HEK293T (cell line): ENCODE measurements around the gene ARMH3.

ENCODE experiments used
- CTCF ChIA-PET: fragments of 350-600 bp; formaldehyde crosslinking; extraction: SDS; loops from one replicate; lab custom pipeline; 2021; ENCODE audit warnings: antibody characterized with exemption, inconsistent platforms; lab: Yijun Ruan, JAX
- POLR2A ChIA-PET: fragments of 350-600 bp; formaldehyde crosslinking; extraction: SDS; loops from one replicate; lab custom pipeline; 2020; ENCODE audit warnings: antibody characterized with exemption, inconsistent platforms; lab: Yijun Ruan, JAX
- DNase-seq: peaks from one replicate; pipeline ENCODE4 v3.0.0; 2012; ENCODE audit warnings: mixed read lengths; ENCODE audit errors: extremely low spot score
- ARNT ChIP-seq: fragments of 450-650 bp; IDR thresholded peaks from 2 replicates; pipeline ENCODE4 v1.6.1; 2017; ENCODE audit warnings: mild to moderate bottlenecking
- BHLHE40 ChIP-seq: fragments of 450-650 bp; IDR thresholded peaks from 2 replicates; pipeline ENCODE4 v1.6.1; 2016; ENCODE audit warnings: mild to moderate bottlenecking, moderate library complexity, borderline replicate concordance
- CTBP1 ChIP-seq: fragments of 450-650 bp; IDR thresholded peaks from 2 replicates; pipeline ENCODE4 v1.6.1; 2016; ENCODE audit warnings: borderline replicate concordance
- ELF4 ChIP-seq: fragments of 450-650 bp; IDR thresholded peaks from 2 replicates; pipeline ENCODE4 v1.6.1; 2017; ENCODE audit warnings: antibody characterized with exemption
- FOXA1 ChIP-seq: fragments of 450-650 bp; IDR thresholded peaks from 2 replicates; pipeline ENCODE4 v1.6.1; 2016; ENCODE audit warnings: mild to moderate bottlenecking
- FOXK2 ChIP-seq: fragments of 450-650 bp; IDR thresholded peaks from 2 replicates; pipeline ENCODE4 v1.6.1; 2016; ENCODE audit warnings: mild to moderate bottlenecking
- FOXM1 ChIP-seq: fragments of 450-650 bp; IDR thresholded peaks from 2 replicates; pipeline ENCODE4 v1.6.1; 2017; ENCODE audit warnings: mild to moderate bottlenecking, borderline replicate concordance
- HDGF ChIP-seq: fragments of 450-650 bp; IDR thresholded peaks from 2 replicates; pipeline ENCODE4 v1.6.1; 2017; ENCODE audit warnings: antibody characterized with exemption, borderline replicate concordance
- L3MBTL2 ChIP-seq: fragments of 450-650 bp; conservative IDR thresholded peaks from 2 replicates; pipeline ENCODE4 v1.6.1; 2016; ENCODE audit warnings: mild to moderate bottlenecking
- LEF1 ChIP-seq: fragments of 450-650 bp; IDR thresholded peaks from 2 replicates; pipeline ENCODE4 v1.6.1; 2017; ENCODE audit warnings: mild to moderate bottlenecking, borderline replicate concordance
- NFRKB ChIP-seq: fragments of 450-650 bp; IDR thresholded peaks from 2 replicates; pipeline ENCODE4 v1.6.1; 2016; ENCODE audit warnings: mild to moderate bottlenecking, moderate library complexity
- SP1 ChIP-seq: fragments of 450-650 bp; IDR thresholded peaks from 2 replicates; pipeline ENCODE4 v1.6.1; 2017
- SUZ12 ChIP-seq: fragments of 450-650 bp; IDR thresholded peaks from 2 replicates; pipeline ENCODE4 v1.6.1; 2016; ENCODE audit warnings: mild to moderate bottlenecking
- TARDBP ChIP-seq: fragments of 450-650 bp; IDR thresholded peaks from 2 replicates; pipeline ENCODE4 v1.6.1; 2016
- ZNF384 ChIP-seq: fragments of 450-650 bp; IDR thresholded peaks from 2 replicates; pipeline ENCODE4 v1.6.1; 2016
- TF ChIP-seq, protein P1 (sequence below): fragments of 450-650 bp; IDR thresholded peaks from 2 replicates; pipeline ENCODE4 v1.6.1; 2016

The ARMH3 gene

DNA sequence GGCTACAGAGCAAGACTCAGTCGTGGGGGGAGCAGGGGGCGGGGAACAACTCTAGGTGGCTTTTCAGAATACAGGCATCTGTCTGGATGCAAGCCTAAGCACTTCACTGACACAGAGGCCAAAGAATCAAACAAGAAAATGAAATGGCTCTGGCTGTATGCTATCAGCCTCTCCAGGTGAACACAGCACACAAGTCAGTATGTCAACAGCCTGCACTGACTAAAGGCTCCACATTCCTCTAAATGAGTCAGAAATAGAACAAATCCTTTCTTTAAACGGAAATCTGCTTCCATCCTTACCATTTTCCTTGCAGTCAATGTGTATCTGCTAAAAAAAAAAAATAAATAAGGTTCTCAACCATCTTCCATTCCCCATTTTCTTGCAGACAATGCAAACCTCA is 88.3 kb downstream of the ARMH3 start:
- TF ChIP-seq LEF1 (no peak), ZNF384 (no peak), FOXA1 (no peak), FOXM1 (no peak), TARDBP (no peak), ARNT (no peak)
- ChIA-PET POLR2A (no interaction called here), CTCF (no interaction called here)
- DNase-seq = no peak

DNA sequence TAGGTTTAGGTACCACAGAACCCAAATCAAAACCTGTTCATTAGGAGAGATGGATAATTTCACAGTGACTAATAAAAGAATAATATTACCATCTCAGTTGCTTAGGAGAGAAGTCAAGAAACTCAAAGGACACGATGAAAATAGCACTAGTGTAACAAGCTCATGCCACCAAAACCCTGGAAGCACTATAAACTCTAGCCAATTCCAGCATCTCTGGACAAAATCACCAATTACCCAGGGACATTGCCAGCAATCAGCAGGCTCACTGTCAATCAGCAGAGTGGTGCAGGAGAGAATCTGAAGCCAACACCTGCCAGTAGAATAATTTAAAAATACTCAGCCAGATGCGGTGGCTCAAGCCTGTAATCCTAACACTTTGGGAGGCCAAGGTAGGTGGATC is 88.9 kb downstream of the ARMH3 start:
- DNase-seq = no peak
- TF ChIP-seq SP1 = no peak
- no peak for TF ChIP-seq FOXM1
- TF ChIP-seq FOXK2 = no peak
- no peak for TF ChIP-seq TARDBP
- no peak for TF ChIP-seq FOXA1
- no peak for TF ChIP-seq HDGF
- no peak for TF ChIP-seq ZNF384
- TF ChIP-seq ARNT = no peak
- no peak for TF ChIP-seq ELF4
- TF ChIP-seq SUZ12 = no peak
- TF ChIP-seq CTBP1 = no peak
- TF ChIP-seq BHLHE40 = no peak
- ChIA-PET POLR2A (no interaction called here), CTCF (no interaction called here)

DNA sequence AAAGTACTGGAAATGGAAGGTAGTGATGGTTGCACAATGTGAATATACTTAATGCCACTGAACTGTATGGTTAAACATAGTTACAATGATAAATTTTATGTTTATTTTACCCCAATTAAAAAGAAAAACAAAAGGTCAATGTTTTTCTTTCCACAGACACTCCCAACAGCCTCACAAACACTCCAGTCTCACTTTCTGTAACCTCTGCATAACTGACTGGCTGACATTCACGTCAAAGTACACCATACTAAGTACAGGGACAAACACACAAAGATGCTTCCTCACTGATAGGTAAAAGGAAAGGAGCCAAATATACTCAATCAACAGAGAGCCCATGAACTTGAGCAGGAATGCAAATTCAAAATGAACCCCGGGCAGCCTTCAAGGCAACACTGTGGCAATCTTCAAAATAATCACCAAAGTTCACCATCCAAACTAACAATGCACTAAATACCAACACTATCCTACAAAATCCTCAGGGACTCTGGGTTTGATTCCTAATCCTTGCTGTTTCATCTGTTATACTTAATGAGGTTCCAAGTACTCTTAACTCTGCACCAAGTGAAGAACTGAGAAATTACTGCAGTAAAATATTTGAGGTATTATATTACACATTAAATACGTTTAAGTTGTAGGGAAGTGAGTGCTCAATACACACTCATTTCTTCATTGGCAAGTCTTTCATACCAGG is 90.8 kb downstream of the ARMH3 start:
- TF ChIP-seq ZNF384 (no peak), L3MBTL2 (no peak), HDGF (no peak), CTBP1 (no peak), FOXM1 (no peak), TARDBP (no peak), FOXA1 (no peak), NFRKB (no peak), ELF4 (no peak), LEF1 (no peak), SUZ12 (no peak), FOXK2 (no peak), ARNT (no peak), SP1 (no peak)
- TF ChIP-seq, protein P1, sequence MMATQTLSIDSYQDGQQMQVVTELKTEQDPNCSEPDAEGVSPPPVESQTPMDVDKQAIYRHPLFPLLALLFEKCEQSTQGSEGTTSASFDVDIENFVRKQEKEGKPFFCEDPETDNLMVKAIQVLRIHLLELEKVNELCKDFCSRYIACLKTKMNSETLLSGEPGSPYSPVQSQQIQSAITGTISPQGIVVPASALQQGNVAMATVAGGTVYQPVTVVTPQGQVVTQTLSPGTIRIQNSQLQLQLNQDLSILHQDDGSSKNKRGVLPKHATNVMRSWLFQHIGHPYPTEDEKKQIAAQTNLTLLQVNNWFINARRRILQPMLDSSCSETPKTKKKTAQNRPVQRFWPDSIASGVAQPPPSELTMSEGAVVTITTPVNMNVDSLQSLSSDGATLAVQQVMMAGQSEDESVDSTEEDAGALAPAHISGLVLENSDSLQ = no peak
- DNase-seq = no peak
- POLR2A ChIA-PET = no interaction called here
- CTCF ChIA-PET = no interaction called here

DNA sequence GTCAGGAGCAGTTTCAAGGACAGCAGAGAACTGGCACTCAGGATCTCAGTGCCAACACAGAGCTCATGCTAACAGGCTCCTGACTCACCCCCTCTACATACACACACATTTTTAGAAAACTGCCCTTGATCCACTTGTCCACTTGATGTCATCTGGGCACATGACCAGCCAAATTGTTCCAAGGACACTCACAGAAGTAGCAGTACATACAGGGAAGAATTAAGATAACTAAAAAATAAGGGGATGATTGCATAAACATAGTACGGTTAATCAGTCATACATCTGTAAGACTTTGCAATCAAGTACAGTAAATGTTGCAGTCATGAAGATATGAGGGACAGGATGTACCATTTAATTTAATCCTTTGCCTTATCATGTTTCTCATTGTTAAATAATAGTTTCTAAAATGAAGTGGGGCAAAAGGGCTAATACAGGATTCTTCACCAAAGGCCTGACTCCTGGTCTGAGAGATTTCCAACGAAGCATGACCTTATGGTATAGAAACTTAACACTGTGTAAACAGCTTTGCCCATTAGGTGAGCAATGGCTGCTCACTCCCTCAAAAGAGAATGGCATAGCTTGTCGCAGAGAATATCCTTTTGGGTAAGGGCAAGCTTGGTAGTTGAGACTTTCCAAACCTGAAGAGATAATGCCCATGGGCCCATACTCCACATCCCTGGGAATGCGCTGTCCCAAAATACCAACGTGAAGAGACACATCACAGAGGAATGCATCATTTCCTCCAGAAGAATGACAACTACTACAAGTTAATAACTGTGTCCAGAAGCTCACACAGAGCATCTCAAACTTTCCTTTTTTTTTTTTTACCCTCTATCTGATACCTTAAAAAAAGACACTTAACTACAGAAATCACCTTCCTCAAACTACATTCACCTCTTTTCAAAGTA is 94.1 kb downstream of the ARMH3 start:
- POLR2A ChIA-PET = interaction anchor here (0.8 kb wide), 1 partner anchor 10 kb away, joined by 3 read pairs; no protein-coding TSS in a partner anchor
- no peak for DNase-seq
- CTCF ChIA-PET = interaction anchor here (0.9 kb wide), 1 partner anchor 72 kb away, joined by 4 read pairs; no protein-coding TSS in a partner anchor
- no peak for TF ChIP-seq BHLHE40

DNA sequence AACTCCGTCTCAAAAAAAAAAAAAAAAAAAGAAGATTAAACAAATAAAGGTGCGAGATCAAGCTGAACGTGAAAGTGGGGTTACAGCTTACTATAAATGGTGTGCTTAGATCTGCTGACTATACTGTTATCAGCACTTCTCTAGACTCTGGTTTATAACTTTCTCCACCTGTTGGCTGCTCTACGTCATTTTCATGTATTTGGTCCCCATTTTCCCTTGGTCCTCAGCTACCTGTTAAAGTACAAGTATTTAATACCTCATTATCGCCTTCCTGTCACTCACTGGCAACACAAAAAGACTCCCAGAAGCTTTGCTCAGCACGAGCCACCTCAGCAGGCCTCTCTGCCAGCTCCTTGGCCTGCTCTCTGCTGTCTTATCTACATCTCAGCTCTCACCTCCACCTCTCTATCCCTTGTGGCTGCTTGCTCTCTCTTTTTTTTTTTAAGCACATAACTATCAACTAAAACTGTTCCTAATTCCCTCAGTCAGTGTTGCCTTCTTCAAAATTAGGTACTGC is 95.0 kb downstream of the ARMH3 start:
- no peak for DNase-seq
- no peak for TF ChIP-seq CTBP1
- no peak for TF ChIP-seq FOXM1
- TF ChIP-seq ZNF384 = no peak
- TF ChIP-seq TARDBP = no peak
- ChIA-PET CTCF (no interaction called here), POLR2A (no interaction called here)

DNA sequence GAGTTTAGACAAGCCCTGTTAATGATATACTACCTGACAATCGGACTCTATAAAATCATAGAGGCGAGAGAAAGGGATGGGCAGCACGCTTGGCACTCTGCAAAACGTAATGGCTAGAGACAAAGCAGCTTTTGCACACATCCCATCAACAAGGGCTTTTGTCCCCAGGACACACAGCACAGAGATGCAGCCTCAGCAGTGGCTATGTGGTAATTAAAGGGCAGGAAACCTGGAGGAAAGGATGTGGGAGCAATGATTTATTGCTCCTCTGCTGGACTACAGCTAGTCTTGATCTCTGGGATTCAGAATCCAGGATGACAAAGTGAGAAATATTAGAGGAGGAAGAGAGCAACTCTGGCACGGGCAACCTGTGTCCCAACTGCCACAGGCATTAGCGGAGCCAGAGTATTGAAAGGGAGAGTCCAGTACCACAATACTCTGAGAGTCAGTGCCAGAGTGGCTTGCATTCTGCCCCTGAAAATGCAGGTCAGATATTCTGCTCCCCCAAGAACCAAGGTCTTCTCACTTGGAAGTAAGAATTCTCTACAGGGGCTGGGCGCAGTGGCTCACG is 96.5 kb downstream of the ARMH3 start:
- TF ChIP-seq FOXK2 (no peak), ELF4 (no peak), SUZ12 (no peak), HDGF (no peak), BHLHE40 (no peak), FOXM1 (no peak), ARNT (no peak), FOXA1 (no peak), L3MBTL2 (no peak)
- no peak for DNase-seq
- ChIA-PET POLR2A (no interaction called here), CTCF (no interaction called here)

DNA sequence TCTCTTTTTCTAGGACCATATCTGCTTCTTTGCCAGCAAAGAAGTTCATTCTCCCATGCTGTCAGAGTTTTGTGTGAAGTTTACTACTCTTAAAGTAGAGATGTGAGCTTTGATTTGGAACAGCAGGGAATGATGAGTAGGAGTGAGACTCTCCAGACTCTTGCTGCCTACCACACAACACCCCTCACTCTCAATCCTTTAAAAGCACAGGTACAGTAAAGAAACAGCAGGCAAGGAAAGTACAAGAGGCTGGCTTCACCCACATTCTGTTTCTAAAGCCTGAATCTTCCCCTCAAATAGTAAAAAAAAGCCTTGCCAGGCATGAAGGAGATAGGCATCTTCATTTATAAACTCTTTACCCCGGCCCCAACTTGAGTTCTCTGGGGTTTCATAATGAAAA is 97.3 kb downstream of the ARMH3 start:
- ChIA-PET CTCF (no interaction called here), POLR2A (no interaction called here)
- TF ChIP-seq NFRKB (no peak), FOXM1 (no peak), HDGF (no peak), FOXK2 (no peak), FOXA1 (no peak), TARDBP (no peak), BHLHE40 (no peak), SP1 (no peak), ARNT (no peak), LEF1 (no peak), ELF4 (no peak), L3MBTL2 (no peak), ZNF384 (no peak), CTBP1 (no peak), SUZ12 (no peak)
- TF ChIP-seq, protein P1 = no peak
- DNase-seq = no peak
